ENCODE data around the gene MEX3C. TPM values are rescaled to one million over a fixed set of nuclear protein-coding genes. Genes with fewer than 3 reads are reported as not detected.

MEX3C gene
- total and polyA plus RNA-seq, 2 experiments from 2014 or later, result 28.8 to 109 TPM

- TF ChIP-seq ZNF462 (CRISPR knock-in tag; IDR thresholded peaks at IDR 0.05) (no peak), JUNB (IDR thresholded peaks at IDR 0.05; ENCODE audit: unreplicated experiment) (no peak), EZH2phosphoT487 (IDR thresholded peaks at IDR 0.05; ENCODE audit: unreplicated experiment) (no peak)
Measured at GRCh38 chr18:51132256-51132935, 65.1 kb downstream of the MEX3C start (continued).

DNA sequence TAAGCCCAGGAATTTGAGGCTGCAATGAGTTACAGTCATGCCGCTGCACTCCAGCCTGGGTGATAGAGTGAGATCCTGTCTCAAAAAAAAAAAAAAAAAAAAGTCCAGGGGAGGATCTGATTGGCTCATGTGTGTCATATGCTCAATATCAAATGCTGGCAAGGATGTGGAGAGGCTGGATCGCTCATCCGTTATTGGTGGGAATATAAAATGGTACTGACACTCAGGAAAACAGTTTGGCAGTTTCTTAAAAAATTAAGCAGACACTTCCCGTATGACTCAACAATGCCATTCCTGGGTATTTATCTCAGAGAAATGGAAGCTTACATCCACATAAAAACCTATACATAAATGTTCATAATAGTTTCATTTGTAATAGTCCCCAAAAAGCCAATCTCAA lies 68.9 kb downstream of the MEX3C start:
- no peaks in the 10 kb centered on the region; the same call in 2 of the 3 replicates for H3K4me1 Mint-ChIP-seq
- no peak overlapping the region for H3K4me3 Mint-ChIP-seq
- H3K9me3 Mint-ChIP-seq, result peaks cover 25% of the 10 kb centered on the region
- DNase-seq (ENCODE audit: low spot score) (no peak), ATAC-seq (no peak)
- peaks cover 9% of the 10 kb centered on the region for H3K27me3 Mint-ChIP-seq (ENCODE audit: insufficient read depth, low read depth, poor library complexity)
- Histone ChIP-seq H3K79me2 (replicated peaks; ENCODE audit: insufficient read depth) (no peaks in the 10 kb centered on the region), H3K4me3 (no peak overlapping the region), H3K9me2 (ENCODE audit: insufficient read depth) (0 out of 2 replicates have a peak, but pooled peaks cover 2% of the 10 kb centered on the region), H3K27ac (ENCODE audit: low read depth) (no peak overlapping the region), H3K36me3 (ENCODE audit: insufficient read depth) (no peaks in the 10 kb centered on the region), H3K27me3 (ENCODE audit: insufficient read depth) (no peaks in the 10 kb centered on the region), H4K20me1 (replicated peaks; ENCODE audit: insufficient read depth) (no peaks in the 10 kb centered on the region), H2AFZ (no peak overlapping the region), H3F3A (replicated peaks; ENCODE audit: low read depth) (peaks cover 9% of the 10 kb centered on the region; the same call in 1 of the 2 replicates), H3K4me1 (ENCODE audit: insufficient read depth) (no peaks in the 10 kb centered on the region; the same call in 1 of the 2 replicates), H3K4me2 (no peak overlapping the region)
- H3K27ac Mint-ChIP-seq, result no peak overlapping the region
- H3K36me3 Mint-ChIP-seq (ENCODE audit: low read depth), result peaks cover 8% of the 10 kb centered on the region; the same call in 2 of the 3 replicates
- TF ChIP-seq ZNF462 (CRISPR knock-in tag; IDR thresholded peaks at IDR 0.05) (no peak), NANOG (IDR thresholded peaks at IDR 0.05; ENCODE audit: borderline replicate concordance) (no peak), ZNF114 (CRISPR knock-in tag; IDR thresholded peaks at IDR 0.05) (no peak)
- TF ChIP-seq, protein P1, sequence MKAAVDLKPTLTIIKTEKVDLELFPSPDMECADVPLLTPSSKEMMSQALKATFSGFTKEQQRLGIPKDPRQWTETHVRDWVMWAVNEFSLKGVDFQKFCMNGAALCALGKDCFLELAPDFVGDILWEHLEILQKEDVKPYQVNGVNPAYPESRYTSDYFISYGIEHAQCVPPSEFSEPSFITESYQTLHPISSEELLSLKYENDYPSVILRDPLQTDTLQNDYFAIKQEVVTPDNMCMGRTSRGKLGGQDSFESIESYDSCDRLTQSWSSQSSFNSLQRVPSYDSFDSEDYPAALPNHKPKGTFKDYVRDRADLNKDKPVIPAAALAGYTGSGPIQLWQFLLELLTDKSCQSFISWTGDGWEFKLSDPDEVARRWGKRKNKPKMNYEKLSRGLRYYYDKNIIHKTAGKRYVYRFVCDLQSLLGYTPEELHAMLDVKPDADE (IDR thresholded peaks at IDR 0.05), result no peak
